HUES6 (cell line): ENCODE data around the gene TMEM114.

Experiments
- H3K27ac ChIP-seq: 2 replicates; pipeline ENCODE4 v1.7.0; 2013; ENCODE audit warnings: low read depth, mild to moderate bottlenecking, low read length, inconsistent platforms
- H3K27me3 ChIP-seq: 2 replicates; pipeline ENCODE4 v1.6.1; 2013; ENCODE audit warnings: low read length; ENCODE audit not compliant: control insufficient read depth, insufficient read depth
- H3K36me3 ChIP-seq: 2 replicates; pipeline ENCODE4 v1.6.1; 2013; ENCODE audit warnings: low read length; ENCODE audit not compliant: control insufficient read depth, insufficient read depth
- H3K4me1 ChIP-seq: 2 replicates; pipeline ENCODE4 v1.6.1; 2013; ENCODE audit warnings: low read length; ENCODE audit not compliant: control insufficient read depth, insufficient read depth
- H3K4me3 ChIP-seq: 2 replicates; pipeline ENCODE4 v1.5.1; 2013; ENCODE audit warnings: low read depth, low read length
- H3K9ac ChIP-seq: one replicate; pipeline ENCODE4 v1.6.1; 2013; ENCODE audit warnings: mild to moderate bottlenecking, low read length
- H3K9me3 ChIP-seq: 2 replicates; pipeline ENCODE4 v1.6.1; 2013; ENCODE audit warnings: low read depth, low read length; ENCODE audit not compliant: control insufficient read depth, insufficient read depth

The TMEM114 gene

GRCh38 chr16:8543258-8543657 is 47.1 kb downstream of the TMEM114 start:
- H3K9me3 ChIP-seq = no peaks in the 10 kb centered on the region
- no peak overlapping the region for H3K4me3 ChIP-seq
- no peaks in the 10 kb centered on the region for H3K36me3 ChIP-seq
- H3K9ac ChIP-seq = no peak overlapping the region
- peaks cover 28% of the 10 kb centered on the region for H3K27me3 ChIP-seq
- H3K27ac ChIP-seq = no peak overlapping the region
- no peaks in the 10 kb centered on the region for H3K4me1 ChIP-seq

DNA sequence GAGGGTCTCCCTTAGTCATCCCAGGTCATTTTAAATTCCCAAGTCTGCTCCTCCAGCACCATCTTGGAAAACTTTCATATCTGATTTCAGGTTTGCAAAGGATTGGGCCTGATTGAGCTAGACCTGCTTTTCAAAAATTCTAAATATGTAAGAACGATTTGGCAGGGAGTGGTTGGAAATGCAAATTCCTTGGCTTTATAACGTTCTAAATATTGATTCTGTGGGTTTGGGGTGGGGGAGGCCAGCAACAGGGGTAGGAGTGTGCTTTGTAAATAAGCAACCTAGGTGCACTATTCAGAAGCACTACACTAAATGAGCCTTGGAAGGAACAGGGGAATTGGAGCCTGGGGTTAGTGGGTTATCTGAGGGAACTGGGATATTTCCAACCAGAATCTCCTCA is 47.9 kb downstream of the TMEM114 start:
- Histone ChIP-seq H3K36me3 (no peaks in the 10 kb centered on the region), H3K27me3 (peaks cover 28% of the 10 kb centered on the region), H3K4me1 (no peaks in the 10 kb centered on the region), H3K4me3 (no peak overlapping the region), H3K9ac (no peak overlapping the region), H3K9me3 (no peaks in the 10 kb centered on the region), H3K27ac (no peak overlapping the region)

DNA sequence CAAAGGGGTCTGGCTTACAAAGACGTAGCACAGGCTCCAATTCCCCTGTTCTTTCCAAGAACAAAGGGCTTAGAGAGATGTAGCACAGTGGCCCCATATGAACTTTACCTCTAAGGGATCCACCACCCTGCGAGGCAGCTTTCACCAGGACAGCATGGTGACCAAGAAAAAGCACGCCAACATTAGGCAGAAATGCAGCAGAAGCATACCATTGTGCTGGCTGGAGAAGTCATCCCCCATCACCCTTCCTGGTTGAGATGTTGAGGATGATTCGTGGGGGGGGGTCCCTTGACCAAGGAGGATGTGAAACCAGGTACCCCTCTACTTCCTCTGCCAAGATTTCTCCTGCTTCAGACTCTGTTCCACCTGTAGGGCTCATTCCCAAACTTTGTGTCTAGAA is 48.4 kb downstream of the TMEM114 start:
- no peaks in the 10 kb centered on the region for H3K36me3 ChIP-seq
- no peak overlapping the region for H3K9ac ChIP-seq
- no peaks in the 10 kb centered on the region for H3K9me3 ChIP-seq
- H3K27ac ChIP-seq = no peak overlapping the region
- H3K4me1 ChIP-seq = no peaks in the 10 kb centered on the region
- H3K27me3 ChIP-seq = peaks cover 28% of the 10 kb centered on the region
- no peak overlapping the region for H3K4me3 ChIP-seq

DNA sequence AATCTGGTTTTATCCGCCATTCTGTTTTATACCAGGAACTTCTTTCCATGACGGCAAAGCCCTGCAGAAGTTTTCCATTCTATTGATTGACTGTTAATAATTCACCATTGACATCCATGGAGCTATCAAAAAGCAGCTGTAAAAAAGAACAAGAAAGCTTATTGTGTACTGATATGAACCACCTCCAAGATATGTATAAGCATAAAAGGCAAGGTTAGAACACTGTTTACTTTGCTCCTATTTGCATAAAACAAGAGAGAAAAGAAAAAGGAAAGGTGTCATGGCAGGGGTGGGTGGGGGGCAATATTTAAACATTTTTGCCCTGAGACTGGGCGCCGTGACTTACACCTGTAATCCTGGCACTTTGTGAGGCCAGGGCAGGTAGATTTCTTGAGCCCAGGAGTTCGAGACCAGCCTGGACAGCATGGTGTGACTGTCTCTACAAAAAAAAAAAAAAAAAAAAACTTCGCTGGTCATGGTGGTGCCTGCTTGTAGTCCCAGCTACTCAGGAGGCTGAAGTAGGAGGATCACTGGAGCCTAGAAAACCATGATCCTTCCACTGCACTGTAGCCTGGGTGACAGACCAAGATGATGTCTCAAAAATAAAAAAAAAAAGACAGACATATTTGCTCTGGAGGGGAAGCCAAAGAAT is 52.5 kb downstream of the TMEM114 start:
- Histone ChIP-seq H3K4me1 (no peaks in the 10 kb centered on the region), H3K9me3 (no peaks in the 10 kb centered on the region), H3K9ac (no peak overlapping the region), H3K4me3 (no peak overlapping the region), H3K27me3 (peaks cover 22% of the 10 kb centered on the region), H3K36me3 (no peaks in the 10 kb centered on the region), H3K27ac (no peak overlapping the region)

- Histone ChIP-seq H3K27ac (no peak overlapping the region), H3K9ac (no peak overlapping the region), H3K36me3 (no peaks in the 10 kb centered on the region), H3K4me1 (peaks cover 10% of the 10 kb centered on the region), H3K9me3 (no peaks in the 10 kb centered on the region), H3K27me3 (peaks cover 12% of the 10 kb centered on the region; the same call in 1 of the 2 replicates), H3K4me3 (no peak overlapping the region)
Measured at GRCh38 chr16:8533509-8533908, 56.8 kb downstream of the TMEM114 start.

GRCh38 chr16:8530752-8531384 is 59.4 kb downstream of the TMEM114 start:
- no peak overlapping the region for H3K27ac ChIP-seq
- H3K9ac ChIP-seq = no peak overlapping the region
- H3K36me3 ChIP-seq = no peaks in the 10 kb centered on the region
- H3K4me3 ChIP-seq = no peak overlapping the region
- H3K27me3 ChIP-seq = peaks cover 13% of the 10 kb centered on the region; the same call in 1 of the 2 replicates
- peaks cover 17% of the 10 kb centered on the region for H3K4me1 ChIP-seq
- no peaks in the 10 kb centered on the region for H3K9me3 ChIP-seq

GRCh38 chr16:8528471-8528870 is 61.8 kb downstream of the TMEM114 start:
- H3K4me1 ChIP-seq = peaks cover 17% of the 10 kb centered on the region
- no peak overlapping the region for H3K27ac ChIP-seq
- no peak overlapping the region for H3K4me3 ChIP-seq
- no peaks in the 10 kb centered on the region for H3K36me3 ChIP-seq
- peaks cover 15% of the 10 kb centered on the region; the same call in 1 of the 2 replicates for H3K27me3 ChIP-seq
- no peaks in the 10 kb centered on the region for H3K9me3 ChIP-seq
- no peak overlapping the region for H3K9ac ChIP-seq

DNA sequence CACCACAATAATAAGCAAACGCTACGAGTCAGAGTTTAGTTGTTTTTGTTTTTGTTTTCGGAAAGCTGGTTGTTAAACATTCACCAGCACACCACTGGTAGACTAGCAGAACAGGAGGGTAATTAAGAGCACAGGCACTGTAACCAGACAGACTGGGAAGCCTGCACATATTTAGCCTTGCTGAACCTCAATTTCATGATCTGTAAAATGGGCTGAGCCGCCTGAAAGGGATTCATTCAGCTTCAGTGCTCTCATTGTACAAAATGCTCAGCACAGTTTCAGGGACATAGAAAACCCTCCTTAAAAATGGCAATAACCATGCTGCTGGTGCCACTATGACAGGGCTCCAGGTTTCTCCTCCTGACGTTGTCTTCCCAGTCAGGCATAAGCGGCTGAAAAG is 66.4 kb downstream of the TMEM114 start:
- Histone ChIP-seq H3K9me3 (no peaks in the 10 kb centered on the region), H3K9ac (no peak overlapping the region), H3K4me3 (no peak overlapping the region), H3K36me3 (no peaks in the 10 kb centered on the region), H3K27me3 (peaks cover 42% of the 10 kb centered on the region), H3K27ac (no peak overlapping the region), H3K4me1 (peaks cover 11% of the 10 kb centered on the region)

DNA sequence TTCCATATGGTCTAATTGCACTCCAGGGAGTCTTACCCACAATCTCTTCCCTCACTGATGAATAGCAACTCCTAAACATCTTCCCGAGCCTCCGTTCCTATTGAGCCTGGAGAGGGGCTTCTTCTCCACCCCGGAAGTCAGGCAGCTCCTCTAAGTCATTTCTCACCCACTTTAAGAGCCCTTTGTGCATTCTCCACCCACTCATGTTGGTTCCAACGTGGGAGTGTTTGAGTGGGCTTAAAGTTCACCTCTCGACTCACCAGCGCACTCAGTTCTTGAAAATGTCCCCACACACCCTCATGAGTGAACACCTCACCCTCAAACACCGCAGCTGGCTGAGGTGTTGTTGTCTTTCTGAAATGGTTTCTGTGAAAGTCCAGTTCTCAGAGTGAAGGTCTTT is 67.6 kb downstream of the TMEM114 start:
- no peaks in the 10 kb centered on the region for H3K4me1 ChIP-seq

DNA sequence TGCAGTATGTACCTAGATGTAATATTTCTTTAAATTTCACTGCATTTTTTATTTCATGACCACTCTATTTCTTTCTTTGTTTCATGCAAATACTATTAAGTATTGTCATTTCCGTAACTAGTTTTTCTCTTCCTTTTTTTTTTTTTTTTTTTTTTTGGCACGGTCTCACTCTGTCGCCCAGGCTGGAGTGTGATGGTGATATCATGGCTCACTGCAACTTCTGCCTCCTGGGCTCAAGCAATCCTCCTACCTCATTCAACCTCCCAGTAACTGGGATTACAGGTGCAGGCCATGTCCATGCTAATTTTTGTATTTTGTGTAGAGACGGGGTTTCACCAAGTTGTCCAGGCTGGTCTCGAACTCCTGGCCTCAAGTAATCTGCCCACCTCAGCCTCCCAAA is 70.7 kb downstream of the TMEM114 start:
- Histone ChIP-seq H3K36me3 (no peaks in the 10 kb centered on the region), H3K4me1 (no peaks in the 10 kb centered on the region), H3K4me3 (no peak overlapping the region), H3K27ac (no peak overlapping the region), H3K27me3 (peaks cover 62% of the 10 kb centered on the region), H3K9ac (no peak overlapping the region), H3K9me3 (no peaks in the 10 kb centered on the region)

More for the DNA sequence above, 67.6 kb downstream of the TMEM114 start:
- Histone ChIP-seq H3K27me3 (peaks cover 46% of the 10 kb centered on the region), H3K9me3 (no peaks in the 10 kb centered on the region), H3K36me3 (no peaks in the 10 kb centered on the region), H3K9ac (no peak overlapping the region), H3K27ac (no peak overlapping the region), H3K4me3 (no peak overlapping the region)
